ENCODE data around the gene MACROH2A1. TPM values are rescaled to one million over a fixed set of nuclear protein-coding genes. Genes with fewer than 3 reads are reported as not detected.

MACROH2A1 gene
- total RNA-seq, 1 experiment from 2014 or later, result 236 TPM

DNA sequence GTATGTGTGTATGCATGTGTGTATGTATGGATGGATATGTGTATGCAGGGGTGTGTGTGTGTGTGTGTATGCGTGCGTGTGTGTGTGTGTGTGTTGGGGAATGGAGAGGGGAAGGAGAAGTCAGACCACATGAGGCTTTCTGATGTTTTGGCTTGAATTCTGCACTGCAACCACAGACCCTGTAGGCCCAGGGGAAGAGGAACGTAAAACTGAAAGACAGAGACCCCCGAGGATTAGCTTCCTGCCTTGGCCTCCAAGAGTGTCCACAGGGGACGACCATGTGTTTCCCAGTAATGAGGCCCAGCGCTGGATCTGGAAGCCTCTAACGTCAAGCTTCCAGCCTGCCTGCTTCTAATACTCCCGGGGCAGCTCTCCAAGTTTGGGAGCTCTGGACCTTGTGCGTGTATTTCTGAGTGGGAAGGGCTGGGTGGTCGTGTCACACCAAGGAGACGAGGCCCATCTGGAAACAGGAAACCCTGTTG, 42.4 kb upstream of the MACROH2A1 start:
- H3K4me3 Mint-ChIP-seq (ENCODE audit: unreplicated experiment), result no peak overlapping the region
- POLR2A ChIA-PET, result no interaction called here
- no TSS peak for BruUV-seq (replicated peaks)

GRCh38 chr5:135440916-135441315, 41.9 kb upstream of the MACROH2A1 start:
- H3K4me3 ChIP-seq (ENCODE audit: low read depth, low read length), result no peak overlapping the region
- no peaks in the 10 kb centered on the region for H3K9me3 Mint-ChIP-seq (ENCODE audit: unreplicated experiment)
- intact Hi-C loops (cut with micrococcal nuclease; ENCODE audit: unreplicated experiment), result no loop called here
- H3K9me3 ChIP-seq, result no peaks in the 10 kb centered on the region
- BruUV-seq (replicated peaks), result no TSS peak
- H3K36me3 ChIP-seq (ENCODE audit: control insufficient read depth, insufficient read depth, low read length), result no peaks in the 10 kb centered on the region
- peaks cover 8% of the 10 kb centered on the region; the same call in 1 of the 2 replicates for H3K4me1 ChIP-seq
- H3K36me3 Mint-ChIP-seq (ENCODE audit: insufficient read depth, unreplicated experiment), result no peaks in the 10 kb centered on the region
- H3K27me3 ChIP-seq (replicated peaks; ENCODE audit: control insufficient read depth, insufficient read depth, low read length), result no peaks in the 10 kb centered on the region
- H3K27me3 Mint-ChIP-seq (ENCODE audit: insufficient read depth, unreplicated experiment), result no peaks in the 10 kb centered on the region
- no peak overlapping the region for H3K4me3 Mint-ChIP-seq (ENCODE audit: unreplicated experiment)
- H3K27ac Mint-ChIP-seq (ENCODE audit: unreplicated experiment), result no peak overlapping the region
- CTCF ChIA-PET, result interaction anchor here (1.1 to 1.4 kb wide), 2 partner anchors 16 to 20 kb away, joined by 3 read pairs; no protein-coding TSS in a partner anchor
- H3K4me1 Mint-ChIP-seq (ENCODE audit: low read depth, unreplicated experiment), result no peaks in the 10 kb centered on the region
- TF ChIP-seq, protein P1, sequence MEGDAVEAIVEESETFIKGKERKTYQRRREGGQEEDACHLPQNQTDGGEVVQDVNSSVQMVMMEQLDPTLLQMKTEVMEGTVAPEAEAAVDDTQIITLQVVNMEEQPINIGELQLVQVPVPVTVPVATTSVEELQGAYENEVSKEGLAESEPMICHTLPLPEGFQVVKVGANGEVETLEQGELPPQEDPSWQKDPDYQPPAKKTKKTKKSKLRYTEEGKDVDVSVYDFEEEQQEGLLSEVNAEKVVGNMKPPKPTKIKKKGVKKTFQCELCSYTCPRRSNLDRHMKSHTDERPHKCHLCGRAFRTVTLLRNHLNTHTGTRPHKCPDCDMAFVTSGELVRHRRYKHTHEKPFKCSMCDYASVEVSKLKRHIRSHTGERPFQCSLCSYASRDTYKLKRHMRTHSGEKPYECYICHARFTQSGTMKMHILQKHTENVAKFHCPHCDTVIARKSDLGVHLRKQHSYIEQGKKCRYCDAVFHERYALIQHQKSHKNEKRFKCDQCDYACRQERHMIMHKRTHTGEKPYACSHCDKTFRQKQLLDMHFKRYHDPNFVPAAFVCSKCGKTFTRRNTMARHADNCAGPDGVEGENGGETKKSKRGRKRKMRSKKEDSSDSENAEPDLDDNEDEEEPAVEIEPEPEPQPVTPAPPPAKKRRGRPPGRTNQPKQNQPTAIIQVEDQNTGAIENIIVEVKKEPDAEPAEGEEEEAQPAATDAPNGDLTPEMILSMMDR (IDR thresholded peaks at IDR 0.05; ENCODE audit: insufficient read depth in 1 of 2, low read depth in 1 of 2, low read length in 1 of 2, severe bottlenecking in 1 of 2, unreplicated experiment in 1 of 2), result no peak
- no peak for DNase-seq
- POLR2A ChIA-PET, result no interaction called here

More for the DNA sequence above, 42.4 kb upstream of the MACROH2A1 start:
- Histone ChIP-seq H3K9me3 (no peaks in the 10 kb centered on the region), H3K4me3 (ENCODE audit: low read depth, low read length) (no peak overlapping the region), H3K36me3 (ENCODE audit: control insufficient read depth, insufficient read depth, low read length) (no peaks in the 10 kb centered on the region), H3K4me1 (peaks cover 8% of the 10 kb centered on the region; the same call in 1 of the 2 replicates), H3K27me3 (replicated peaks; ENCODE audit: control insufficient read depth, insufficient read depth, low read length) (no peaks in the 10 kb centered on the region)
- CTCF ChIA-PET, result interaction anchor here (1.1 kb wide), 1 partner anchor 19 kb away, joined by 3 read pairs; no protein-coding TSS in a partner anchor
- TF ChIP-seq, protein P1 (IDR thresholded peaks at IDR 0.05; ENCODE audit: insufficient read depth in 1 of 2, low read depth in 1 of 2, low read length in 1 of 2, severe bottlenecking in 1 of 2, unreplicated experiment in 1 of 2), result no peak
- Mint-ChIP-seq H3K9me3 (ENCODE audit: unreplicated experiment) (no peaks in the 10 kb centered on the region), H3K36me3 (ENCODE audit: insufficient read depth, unreplicated experiment) (no peaks in the 10 kb centered on the region), H3K27ac (ENCODE audit: unreplicated experiment) (no peak overlapping the region), H3K4me1 (ENCODE audit: low read depth, unreplicated experiment) (no peaks in the 10 kb centered on the region), H3K27me3 (ENCODE audit: insufficient read depth, unreplicated experiment) (no peaks in the 10 kb centered on the region)
- no peak for DNase-seq
- intact Hi-C loops (cut with micrococcal nuclease; ENCODE audit: unreplicated experiment), result no loop called here

- Histone ChIP-seq H3K4me1 (peaks cover 21% of the 10 kb centered on the region), H3K9me3 (no peaks in the 10 kb centered on the region), H3K4me3 (ENCODE audit: low read depth, low read length) (no peak overlapping the region), H3K36me3 (ENCODE audit: control insufficient read depth, insufficient read depth, low read length) (no peaks in the 10 kb centered on the region), H3K27me3 (replicated peaks; ENCODE audit: control insufficient read depth, insufficient read depth, low read length) (no peaks in the 10 kb centered on the region)
- DNase-seq, result no peak
- ChIA-PET POLR2A (no interaction called here), CTCF (interaction anchor here (1.0 to 1.4 kb wide), 2 partner anchors 18 to 27 kb away, joined by 3 read pairs; no protein-coding TSS in a partner anchor)
- Mint-ChIP-seq H3K27me3 (ENCODE audit: insufficient read depth, unreplicated experiment) (no peaks in the 10 kb centered on the region), H3K4me1 (ENCODE audit: low read depth, unreplicated experiment) (peaks cover 6% of the 10 kb centered on the region), H3K9me3 (ENCODE audit: unreplicated experiment) (no peaks in the 10 kb centered on the region), H3K4me3 (ENCODE audit: unreplicated experiment) (no peak overlapping the region), H3K36me3 (ENCODE audit: insufficient read depth, unreplicated experiment) (no peaks in the 10 kb centered on the region), H3K27ac (ENCODE audit: unreplicated experiment) (peak overlapping the region; percentile 4)
- TF ChIP-seq, protein P1 (IDR thresholded peaks at IDR 0.05; ENCODE audit: insufficient read depth in 1 of 2, low read depth in 1 of 2, low read length in 1 of 2, severe bottlenecking in 1 of 2, unreplicated experiment in 1 of 2), result no peak
- intact Hi-C loops (cut with micrococcal nuclease; ENCODE audit: unreplicated experiment), result no loop called here
- no TSS peak for BruUV-seq (replicated peaks)
Observed at GRCh38 chr5:135439231-135440205, 40.5 kb upstream of the MACROH2A1 start.

Data from Caco-2 (cell line).